NCI-H82 treated with DMSO at 0.1 percent for 48 hours (cell line): ENCODE measurements around the gene IFNA14.
"Not testable (repeated sequence)": the region's sequence is repeated elsewhere in the genome, so short reads cannot be mapped to it uniquely, and the experiment has no call there.

Experiments
- DNase-seq: peaks from one replicate; lab custom pipeline; 2025; ENCODE audit not compliant: unreplicated experiment; lab: John Stamatoyannopoulos, UW

The IFNA14 gene

DNA sequence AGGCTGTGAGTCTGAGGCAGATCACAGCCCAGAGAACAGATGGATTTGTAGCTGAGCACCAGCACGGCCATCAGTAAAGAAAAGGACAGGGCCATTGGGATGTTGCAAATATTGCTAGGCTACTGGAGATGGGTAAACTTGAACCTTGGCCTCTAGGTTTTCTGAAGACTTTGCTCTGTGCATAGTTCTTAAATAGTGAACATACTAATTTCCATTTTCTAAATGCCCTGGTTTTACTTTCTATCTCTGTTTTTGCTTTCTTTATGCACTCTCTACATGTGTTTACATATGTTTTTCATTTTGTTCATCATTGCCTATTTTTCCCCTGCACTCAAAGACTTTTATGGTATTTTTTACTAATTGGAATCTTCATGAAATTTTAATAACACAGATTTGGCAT is 22.6 kb downstream of the IFNA14 start, which contains the start of gene IFNA16:
Gene IFNA16, minus strand, starts transcription at position 101 of the 400 bp plus-strand sequence. Its CDS starts 6 bp downstream, at position 95.
- DNase-seq = not testable (repeated sequence)

DNA sequence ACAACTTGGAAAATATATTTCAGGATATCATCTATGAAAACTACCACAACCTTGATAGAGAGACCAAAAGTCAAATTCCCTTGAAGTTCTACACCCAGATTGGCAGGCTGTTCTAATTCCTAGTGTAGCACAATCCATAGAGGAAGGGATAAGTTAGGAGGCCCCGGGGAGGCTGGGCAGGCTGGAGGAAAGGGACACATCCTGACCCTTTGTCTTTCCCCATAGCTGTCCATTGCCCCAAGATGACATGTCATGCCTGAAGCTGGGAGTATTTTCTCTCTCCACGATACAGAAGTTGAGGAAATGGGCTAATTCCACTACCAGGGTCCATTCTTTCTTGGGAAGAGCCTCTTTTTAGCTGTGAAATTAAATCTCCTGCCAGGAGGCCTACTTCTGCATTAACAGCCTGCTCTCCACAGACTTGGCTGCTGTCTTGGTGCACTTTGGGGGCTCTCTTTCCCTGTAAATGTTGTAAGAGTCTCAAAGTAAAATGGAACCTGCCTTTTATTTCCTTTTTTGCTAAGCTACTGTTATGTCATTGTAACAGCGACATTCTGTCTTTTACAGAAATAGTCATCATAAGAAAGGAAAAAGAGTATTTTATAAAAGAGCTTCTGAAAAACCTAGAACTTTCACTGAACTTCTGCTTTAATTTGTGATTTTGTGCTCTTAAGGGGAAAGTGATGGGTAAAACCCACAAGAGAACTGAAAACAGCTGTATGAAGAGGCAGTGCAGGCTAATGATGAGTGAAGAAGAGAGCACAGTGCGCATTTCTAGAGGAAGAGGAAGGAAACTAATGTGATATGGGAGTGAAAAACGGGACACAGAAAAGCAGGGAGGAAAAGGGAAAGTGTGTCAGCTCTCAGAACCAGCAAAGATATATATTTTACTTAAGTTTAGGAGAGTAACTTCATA is 26.1 kb downstream of the IFNA14 start:
- not testable (repeated sequence) for DNase-seq

DNA sequence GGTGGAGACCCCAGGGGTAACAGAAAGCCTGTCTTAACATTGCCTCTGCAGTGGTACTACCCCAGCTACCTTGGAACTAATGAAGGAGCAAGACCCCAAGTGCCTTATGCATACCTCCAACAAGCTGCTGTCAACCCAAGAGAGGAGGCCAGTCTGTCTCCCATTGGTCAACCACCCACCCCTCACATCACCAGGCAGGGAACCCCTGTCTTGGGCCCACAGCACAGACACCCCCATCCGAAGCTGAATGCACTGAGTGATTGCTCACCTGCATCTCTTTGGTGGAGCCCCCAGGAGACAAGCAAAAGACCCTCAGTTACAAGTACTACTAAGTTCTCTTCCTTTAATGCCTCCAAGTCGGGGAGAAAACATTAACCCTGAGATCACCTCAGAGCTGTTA is 27.6 kb downstream of the IFNA14 start:
- not testable (repeated sequence) for DNase-seq

DNA sequence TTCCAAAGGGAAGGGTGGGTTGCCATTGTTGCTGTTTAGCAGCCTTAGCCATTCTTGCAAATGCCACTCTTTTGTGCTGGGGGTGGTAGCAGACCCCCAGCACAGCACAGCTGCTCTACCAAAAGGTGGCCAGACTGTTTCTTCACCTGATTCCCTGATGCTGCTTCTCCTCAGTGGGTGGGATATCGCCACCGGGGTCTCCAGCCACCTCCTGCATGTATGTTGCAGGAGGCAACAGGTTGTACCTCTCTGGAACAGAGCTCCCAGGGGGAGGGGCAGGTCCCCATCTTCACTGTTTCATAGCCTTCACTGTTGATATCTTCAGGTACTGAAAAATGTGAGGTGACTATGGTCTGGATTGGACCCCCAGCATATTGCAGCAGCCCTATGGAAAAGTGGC is 29.0 kb downstream of the IFNA14 start:
- DNase-seq = not testable (repeated sequence)

DNA sequence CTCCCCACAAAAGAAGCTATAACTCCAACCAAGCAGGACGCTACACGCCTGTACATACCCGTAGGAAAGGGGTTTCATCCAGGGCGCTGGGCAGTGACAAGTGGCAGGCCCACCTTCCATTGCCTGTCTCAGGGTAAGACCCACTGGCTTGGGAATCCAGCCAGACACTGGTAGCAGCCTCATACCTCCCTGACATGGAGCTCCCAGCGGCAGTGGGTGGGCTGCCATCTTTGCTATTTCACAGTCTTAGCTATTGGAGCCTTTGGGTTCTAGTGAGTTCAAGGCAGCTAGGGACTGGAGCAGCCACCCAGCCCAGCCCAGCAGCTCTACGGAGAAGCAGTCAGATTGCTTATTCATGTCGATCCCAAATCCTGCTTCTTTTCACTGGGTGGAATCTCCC is 29.5 kb downstream of the IFNA14 start:
- no peak for DNase-seq

DNA sequence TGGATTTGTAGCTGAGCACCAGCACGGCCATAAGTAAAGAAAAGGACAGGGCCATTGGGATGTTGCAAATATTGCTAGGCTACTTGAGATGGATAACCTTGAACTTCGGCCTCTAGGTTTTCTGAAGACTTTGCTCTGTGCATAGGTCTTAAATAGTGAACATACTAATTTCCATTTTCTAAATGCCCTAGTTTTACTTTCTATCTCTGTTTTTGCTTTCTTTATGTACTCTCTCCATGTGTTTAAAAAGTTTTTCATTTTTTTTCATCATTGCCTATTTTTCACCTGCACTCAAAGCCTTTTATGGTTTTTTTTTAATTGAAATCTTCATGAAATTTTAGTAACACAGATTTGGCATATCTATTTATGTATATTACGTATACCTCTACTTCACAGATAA is 32.8 kb downstream of the IFNA14 start, which contains the start of gene IFNA10:
Gene IFNA10, minus strand, starts transcription at position 101 of the 400 bp plus-strand sequence. Its CDS starts 46 bp downstream, at position 55.
- DNase-seq = not testable (repeated sequence)

DNA sequence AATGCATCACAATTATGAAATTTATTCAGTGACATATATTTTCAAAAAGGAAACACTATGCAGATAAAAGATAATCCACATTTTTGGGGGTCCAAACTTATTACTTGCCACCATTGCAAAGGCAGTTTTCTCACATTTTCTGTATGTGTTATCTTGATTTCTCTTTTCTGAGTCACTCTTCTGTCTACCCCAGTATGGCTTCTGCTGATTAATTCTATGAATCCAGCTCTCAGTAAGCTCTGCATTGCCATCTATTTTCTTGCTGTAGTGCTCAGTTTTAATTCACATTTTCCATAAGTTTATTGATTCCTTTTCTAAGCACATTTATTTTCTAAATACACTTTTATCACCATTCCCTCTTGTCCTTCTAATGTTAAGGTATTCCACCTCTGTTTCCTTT is 34.6 kb downstream of the IFNA14 start:
- DNase-seq = no peak

DNA sequence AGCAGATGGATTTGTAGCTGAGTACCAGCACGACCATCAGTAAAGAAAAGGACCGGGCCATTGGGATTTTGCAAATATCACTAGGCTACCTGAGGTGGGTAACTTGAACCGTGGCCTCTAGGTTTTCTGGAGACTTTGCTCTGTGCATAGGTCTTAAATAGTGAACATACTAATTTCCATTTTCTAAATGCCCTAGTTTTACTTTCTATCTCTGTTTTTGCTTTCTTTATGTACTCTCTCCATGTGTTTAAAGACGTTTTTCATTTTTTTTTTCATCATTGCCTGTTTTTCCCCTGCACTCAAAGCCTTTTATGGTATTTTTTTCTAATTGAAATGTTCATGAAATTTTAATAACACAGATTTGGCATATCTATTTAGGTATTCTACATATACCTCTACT is 37.7 kb downstream of the IFNA14 start, which contains the start of gene IFNA7:
Gene IFNA7, minus strand, starts transcription at position 101 of the 400 bp plus-strand sequence. Its CDS starts 40 bp downstream, at position 61.
- DNase-seq = not testable (repeated sequence)

DNA sequence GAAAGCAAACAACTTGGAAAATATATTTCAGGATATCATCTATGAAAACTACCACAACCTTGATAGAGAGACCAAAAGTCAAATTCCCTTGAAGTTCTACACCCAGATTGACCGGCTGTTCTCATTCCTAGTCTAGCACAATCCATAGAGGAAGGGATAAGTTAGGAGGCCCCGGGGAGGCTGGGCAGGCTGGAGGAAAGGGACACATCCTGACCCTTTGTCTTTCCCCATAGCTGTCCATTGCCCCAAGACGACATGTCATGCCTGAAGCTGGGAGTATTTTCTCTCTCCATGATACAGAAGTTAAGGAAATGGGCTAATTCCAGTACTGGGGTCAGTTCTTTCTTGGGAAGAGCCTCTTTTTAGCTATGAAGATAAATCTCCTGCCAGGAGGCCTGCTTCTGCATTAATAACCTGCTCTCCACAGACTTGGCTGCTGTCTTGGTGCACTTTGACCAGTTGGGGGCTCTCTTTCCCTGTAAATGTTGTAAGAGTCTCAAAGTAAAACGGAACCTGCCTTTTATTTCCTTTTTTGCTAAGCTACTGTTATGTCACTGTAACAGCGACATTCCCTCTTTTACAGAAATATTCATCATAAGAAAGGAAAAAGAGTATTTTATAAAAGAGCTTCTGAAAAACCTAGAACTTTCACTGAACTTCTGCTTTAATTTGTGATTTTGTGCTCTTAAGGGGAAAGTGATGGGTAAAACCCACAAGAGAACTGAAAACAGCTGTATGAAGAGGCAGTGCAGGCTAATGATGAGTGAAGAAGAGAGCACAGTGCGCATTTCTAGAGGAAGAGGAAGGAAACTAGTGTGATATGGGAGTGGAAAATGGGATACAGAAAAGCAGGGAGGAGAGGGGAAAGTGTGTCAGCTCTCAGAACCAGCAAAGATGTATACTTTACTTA is 44.7 kb downstream of the IFNA14 start:
- peak; percentile 1 for DNase-seq
